ENCODE measurements around the gene LEUTX. TPM values are rescaled to one million over a fixed set of nuclear protein-coding genes. Genes with fewer than 3 reads are reported as not detected.

LEUTX gene
- total RNA-seq, 1 donor from 2014 or later: not detected

GRCh38 chr19:39823686-39824085, 45.0 kb downstream of the LEUTX start:
- Histone ChIP-seq H3F3A (ENCODE audit: low read depth) (peaks cover 11% of the 10 kb centered on the region), H3K9ac (peak overlapping the region; percentile 53), H2AFZ (replicated peaks) (no peak overlapping the region), H3K36me3 (peaks cover under 1% of the 10 kb centered on the region), H3K4me1 (no peaks in the 10 kb centered on the region), H3K27me3 (no peaks in the 10 kb centered on the region), H3K79me2 (ENCODE audit: low read depth) (peaks cover 5% of the 10 kb centered on the region), H3K9me3 (ENCODE audit: low read depth) (no peaks in the 10 kb centered on the region), H3K27ac (no peak overlapping the region), H3K4me2 (peak overlapping the region; percentile 95), H3K4me3 (peak overlapping the region; percentile 81), H4K20me1 (ENCODE audit: low read depth) (peaks cover 2% of the 10 kb centered on the region)
- peak; percentile 24 for DNase-seq (ENCODE audit: low spot score)
- H3K4me3 Mint-ChIP-seq: no peak overlapping the region
- TF ChIP-seq EZH2 (IDR thresholded peaks at IDR 0.05) (no peak), CTCF (IDR thresholded peaks at IDR 0.05) (no peak), EZH2phosphoT487 (IDR thresholded peaks at IDR 0.05) (no peak)
- peaks cover 16% of the 10 kb centered on the region for H3K36me3 Mint-ChIP-seq
- H3K27ac Mint-ChIP-seq: no peak overlapping the region
- H3K4me1 Mint-ChIP-seq: no peaks in the 10 kb centered on the region
- H3K9me3 Mint-ChIP-seq: no peaks in the 10 kb centered on the region
- H3K27me3 Mint-ChIP-seq (ENCODE audit: insufficient read depth, low read depth): peaks cover 5% of the 10 kb centered on the region

- peak overlapping the region; percentile 77 for H3K27ac ChIP-seq
- no peaks in the 10 kb centered on the region for H3K9me3 ChIP-seq (ENCODE audit: low read depth)
- peak overlapping the region; percentile 11 for H2AFZ ChIP-seq (replicated peaks)
- Mint-ChIP-seq H3K36me3 (peaks cover 18% of the 10 kb centered on the region), H3K4me1 (no peaks in the 10 kb centered on the region), H3K27ac (peak overlapping the region; percentile 72), H3K4me3 (no peak overlapping the region), H3K9me3 (no peaks in the 10 kb centered on the region), H3K27me3 (ENCODE audit: insufficient read depth, low read depth) (peaks cover 5% of the 10 kb centered on the region)
- TF ChIP-seq EZH2 (IDR thresholded peaks at IDR 0.05): no peak
- no peak for TF ChIP-seq EZH2phosphoT487 (IDR thresholded peaks at IDR 0.05)
- TF ChIP-seq CTCF (IDR thresholded peaks at IDR 0.05): no peak
- peak; percentile 96 for DNase-seq (ENCODE audit: low spot score)
- no peaks in the 10 kb centered on the region for H3K4me1 ChIP-seq
- H3F3A ChIP-seq (ENCODE audit: low read depth): peaks cover 11% of the 10 kb centered on the region
- H4K20me1 ChIP-seq (ENCODE audit: low read depth): peaks cover 2% of the 10 kb centered on the region
- peaks cover 4% of the 10 kb centered on the region for H3K36me3 ChIP-seq
- peaks cover 5% of the 10 kb centered on the region for H3K79me2 ChIP-seq (ENCODE audit: low read depth)
- H3K27me3 ChIP-seq: no peaks in the 10 kb centered on the region
- peak overlapping the region; percentile 95 for H3K4me2 ChIP-seq
- H3K4me3 ChIP-seq: peak overlapping the region; percentile 81
- H3K9ac ChIP-seq: peak overlapping the region; percentile 53
Observed at GRCh38 chr19:39824143-39825092, 45.8 kb downstream of the LEUTX start.

- TF ChIP-seq EZH2 (IDR thresholded peaks at IDR 0.05) (no peak), CTCF (IDR thresholded peaks at IDR 0.05) (no peak), EZH2phosphoT487 (IDR thresholded peaks at IDR 0.05) (no peak)
- H3K27ac ChIP-seq: peak overlapping the region; percentile 77
- peaks cover 2% of the 10 kb centered on the region for H4K20me1 ChIP-seq (ENCODE audit: low read depth)
- H2AFZ ChIP-seq (replicated peaks): no peak overlapping the region
- peak overlapping the region; percentile 72 for H3K27ac Mint-ChIP-seq
- H3K27me3 Mint-ChIP-seq (ENCODE audit: insufficient read depth, low read depth): peaks cover 7% of the 10 kb centered on the region
- no peak overlapping the region for H3K9ac ChIP-seq
- H3K4me3 ChIP-seq: peak overlapping the region; percentile 81
- H3K36me3 Mint-ChIP-seq: peaks cover 22% of the 10 kb centered on the region
- no peak overlapping the region for H3K4me3 Mint-ChIP-seq
- H3K27me3 ChIP-seq: no peaks in the 10 kb centered on the region
- peak overlapping the region; percentile 95 for H3K4me2 ChIP-seq
- H3K79me2 ChIP-seq (ENCODE audit: low read depth): peaks cover 6% of the 10 kb centered on the region
- no peak for DNase-seq (ENCODE audit: low spot score)
- H3F3A ChIP-seq (ENCODE audit: low read depth): peaks cover 11% of the 10 kb centered on the region
- no peaks in the 10 kb centered on the region for H3K9me3 ChIP-seq (ENCODE audit: low read depth)
- H3K4me1 ChIP-seq: no peaks in the 10 kb centered on the region
- H3K36me3 ChIP-seq: peaks cover 9% of the 10 kb centered on the region
- no peaks in the 10 kb centered on the region for H3K9me3 Mint-ChIP-seq
- no peaks in the 10 kb centered on the region for H3K4me1 Mint-ChIP-seq
Observed at GRCh38 chr19:39825093-39825463, 46.4 kb downstream of the LEUTX start.

All from neural progenitor cell (in vitro differentiated cells).